Right lung (tissue), 5 donors: ENCODE results near the gene SERPINA1. TPM values are rescaled to one million over a fixed set of nuclear protein-coding genes. Genes with fewer than 3 reads are reported as not detected.

Source experiments
- DNase-seq, 2 donors: peaks; one replicate each; pipeline ENCODE4 v3.0.0-alpha.2; 2013
- polyA plus RNA-seq, 5 donors: library from polyadenylated mRNA; unstranded; fragments of 120-200 nt; gene quantifications; one replicate each; pipeline versions ENCODE4 v1.2.1 to v1.2.3, GENCODE V29; 2013; ENCODE audit warnings: inconsistent platforms in 1 of 5, low replicate concordance in 1 of 5; ENCODE audit not compliant: insufficient read length in 5 of 5, insufficient read depth in 1 of 5

The SERPINA1 gene
- polyA plus RNA-seq, 5 donors: 4.6 to 98.6 (median 5.5) TPM

DNA sequence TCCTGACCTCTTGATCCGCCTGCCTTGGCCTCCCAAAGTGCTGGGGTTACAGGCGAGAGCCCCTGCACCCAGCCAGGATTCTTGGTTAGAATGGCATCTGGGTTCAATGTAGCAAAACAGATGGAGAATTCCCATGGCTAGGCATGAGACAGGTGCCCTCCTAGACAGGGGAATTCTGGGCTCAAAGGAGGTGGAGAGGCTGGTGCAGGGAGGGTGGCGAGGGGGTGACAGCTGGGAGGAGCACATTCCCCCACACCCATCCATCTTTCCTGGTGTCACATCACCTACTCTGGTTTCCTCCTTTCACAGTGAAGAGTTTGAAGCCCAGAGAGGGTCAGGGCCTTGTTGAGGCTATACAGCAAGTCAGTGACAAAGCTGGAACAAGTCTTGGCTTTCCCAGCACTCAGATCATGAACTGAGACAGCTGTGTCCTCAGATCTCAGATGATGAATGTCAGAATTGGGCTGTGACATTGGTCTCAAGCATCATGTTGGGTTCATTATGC, 2.8 kb downstream of the SERPINA1 start:
- DNase-seq: no peak

DNA sequence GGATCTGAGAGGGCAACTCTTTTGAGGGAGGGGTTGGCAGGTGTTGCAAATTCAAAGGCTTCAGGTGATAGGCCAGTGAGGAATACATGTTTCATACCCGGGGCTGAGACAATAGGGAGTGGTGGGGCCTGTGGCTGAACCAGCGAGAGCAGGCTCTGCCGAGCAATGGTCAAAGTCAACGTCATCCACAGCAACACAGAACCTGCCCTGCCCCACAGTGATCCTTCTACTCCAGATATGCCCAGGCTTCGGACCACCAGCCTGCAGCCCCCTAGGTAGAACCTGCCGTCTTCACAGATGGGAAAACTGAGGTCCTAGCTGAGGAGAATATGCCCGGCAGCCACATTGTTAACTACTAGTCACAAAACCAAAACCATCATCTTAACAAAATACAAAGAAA, 4.1 kb downstream of the SERPINA1 start:
- no peak for DNase-seq

DNA sequence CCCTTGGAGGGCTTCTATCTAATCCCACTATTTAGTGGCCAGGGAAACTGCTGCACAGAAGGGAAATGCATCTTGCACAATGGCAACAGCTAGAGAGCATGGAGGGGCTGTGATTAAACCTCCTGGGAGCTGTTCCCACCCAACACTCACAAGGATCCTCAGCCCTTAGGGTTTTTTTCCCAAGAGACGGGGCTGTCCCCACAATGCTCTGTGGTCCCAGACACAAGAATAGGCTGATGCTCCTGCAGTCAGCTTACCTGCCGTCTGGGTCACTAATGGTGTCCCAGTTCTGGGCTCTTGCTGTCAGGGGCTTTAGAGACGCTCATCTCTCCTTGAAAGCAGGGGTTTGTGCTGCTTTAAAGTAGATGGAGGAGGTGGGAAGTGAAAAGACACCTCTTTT, 4.6 kb downstream of the SERPINA1 start:
- DNase-seq: no peak

DNA sequence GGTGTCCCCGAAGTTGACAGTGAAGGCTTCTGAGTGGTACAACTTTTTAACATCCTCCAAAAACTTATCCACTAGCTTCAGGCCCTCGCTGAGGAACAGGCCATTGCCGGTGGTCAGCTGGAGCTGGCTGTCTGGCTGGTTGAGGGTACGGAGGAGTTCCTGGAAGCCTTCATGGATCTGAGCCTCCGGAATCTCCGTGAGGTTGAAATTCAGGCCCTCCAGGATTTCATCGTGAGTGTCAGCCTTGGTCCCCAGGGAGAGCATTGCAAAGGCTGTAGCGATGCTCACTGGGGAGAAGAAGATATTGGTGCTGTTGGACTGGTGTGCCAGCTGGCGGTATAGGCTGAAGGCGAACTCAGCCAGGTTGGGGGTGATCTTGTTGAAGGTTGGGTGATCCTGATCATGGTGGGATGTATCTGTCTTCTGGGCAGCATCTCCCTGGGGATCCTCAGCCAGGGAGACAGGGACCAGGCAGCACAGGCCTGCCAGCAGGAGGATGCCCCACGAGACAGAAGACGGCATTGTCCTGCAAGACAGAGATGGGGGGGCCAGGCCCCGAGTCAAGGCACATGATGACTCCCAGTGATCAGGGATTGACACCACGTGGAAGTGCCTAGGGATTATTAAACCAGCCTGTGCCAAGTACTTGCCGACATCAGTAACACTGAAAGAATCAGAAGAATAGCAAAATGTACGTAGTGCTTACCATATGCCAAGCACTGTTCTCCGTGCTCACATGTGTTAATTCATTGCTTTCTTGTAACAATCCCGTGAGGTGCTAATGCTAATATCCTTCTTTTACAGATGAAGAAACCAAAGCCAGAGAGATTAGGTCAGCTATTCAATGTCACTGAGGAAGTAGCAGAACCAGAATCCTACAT, 5.4 kb downstream of the SERPINA1 start:
- no peak for DNase-seq

DNA sequence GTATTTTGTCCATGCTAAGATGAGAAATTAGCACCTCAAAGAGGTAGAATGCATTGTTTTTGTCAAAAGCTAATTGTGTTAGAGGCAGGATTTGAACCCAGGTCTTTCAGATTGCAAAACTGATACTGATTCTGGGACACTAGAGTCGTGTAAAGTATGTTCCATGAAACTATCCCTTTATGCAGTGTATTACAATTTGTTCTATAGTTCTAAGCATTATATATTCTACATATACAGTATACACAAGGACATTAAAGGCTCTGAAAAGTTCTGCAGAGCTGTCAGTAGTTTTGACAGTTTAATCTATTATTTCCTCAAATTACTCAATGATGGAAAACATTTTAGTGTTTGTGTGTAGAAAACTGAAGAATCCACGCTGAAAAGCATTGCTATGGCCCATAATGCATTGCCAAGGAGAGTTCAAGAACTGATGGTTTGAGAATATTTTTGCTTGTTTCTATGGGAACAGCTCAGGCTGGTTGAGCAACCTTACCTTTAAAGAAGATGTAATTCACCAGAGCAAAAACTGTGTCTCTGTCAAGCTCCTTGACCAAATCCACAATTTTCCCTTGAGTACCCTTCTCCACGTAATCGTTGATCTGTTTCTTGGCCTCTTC, 6.2 kb downstream of the SERPINA1 start:
- no peak for DNase-seq

DNA sequence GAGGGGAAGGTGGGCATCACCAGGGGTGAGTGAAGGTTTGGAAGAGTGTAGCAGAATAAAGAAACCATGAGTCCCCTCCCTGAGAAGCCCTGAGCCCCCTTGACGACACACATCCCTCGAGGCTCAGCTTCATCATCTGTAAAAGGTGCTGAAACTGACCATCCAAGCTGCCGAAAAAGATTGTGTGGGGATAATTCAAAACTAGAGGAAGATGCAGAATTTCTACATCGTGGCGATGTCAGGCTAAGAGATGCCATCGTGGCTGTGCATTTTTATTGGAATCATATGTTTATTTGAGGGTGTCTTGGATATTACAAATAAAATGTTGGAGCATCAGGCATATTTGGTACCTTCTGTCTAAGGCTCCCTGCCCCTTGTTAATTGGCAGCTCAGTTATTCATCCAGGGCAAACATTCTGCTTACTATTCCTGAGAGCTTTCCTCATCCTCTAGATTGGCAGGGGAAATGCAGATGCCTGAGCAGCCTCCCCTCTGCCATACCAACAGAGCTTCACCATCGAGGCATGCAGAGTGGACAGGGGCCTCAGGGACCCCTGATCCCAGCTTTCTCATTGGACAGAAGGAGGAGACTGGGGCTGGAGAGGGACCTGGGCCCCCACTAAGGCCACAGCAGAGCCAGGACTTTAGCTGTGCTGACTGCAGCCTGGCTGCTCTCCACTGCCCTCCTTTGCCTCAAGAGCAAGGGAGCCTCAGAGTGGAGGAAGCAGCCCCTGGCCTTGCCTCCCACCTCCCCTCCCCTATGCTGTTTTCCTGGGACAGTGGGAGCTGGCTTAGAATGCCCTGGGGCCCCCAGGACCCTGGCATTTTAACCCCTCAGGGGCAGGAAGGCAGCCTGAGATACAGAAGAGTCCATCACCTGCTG, 7.0 kb downstream of the SERPINA1 start:
- DNase-seq: no peak

DNA sequence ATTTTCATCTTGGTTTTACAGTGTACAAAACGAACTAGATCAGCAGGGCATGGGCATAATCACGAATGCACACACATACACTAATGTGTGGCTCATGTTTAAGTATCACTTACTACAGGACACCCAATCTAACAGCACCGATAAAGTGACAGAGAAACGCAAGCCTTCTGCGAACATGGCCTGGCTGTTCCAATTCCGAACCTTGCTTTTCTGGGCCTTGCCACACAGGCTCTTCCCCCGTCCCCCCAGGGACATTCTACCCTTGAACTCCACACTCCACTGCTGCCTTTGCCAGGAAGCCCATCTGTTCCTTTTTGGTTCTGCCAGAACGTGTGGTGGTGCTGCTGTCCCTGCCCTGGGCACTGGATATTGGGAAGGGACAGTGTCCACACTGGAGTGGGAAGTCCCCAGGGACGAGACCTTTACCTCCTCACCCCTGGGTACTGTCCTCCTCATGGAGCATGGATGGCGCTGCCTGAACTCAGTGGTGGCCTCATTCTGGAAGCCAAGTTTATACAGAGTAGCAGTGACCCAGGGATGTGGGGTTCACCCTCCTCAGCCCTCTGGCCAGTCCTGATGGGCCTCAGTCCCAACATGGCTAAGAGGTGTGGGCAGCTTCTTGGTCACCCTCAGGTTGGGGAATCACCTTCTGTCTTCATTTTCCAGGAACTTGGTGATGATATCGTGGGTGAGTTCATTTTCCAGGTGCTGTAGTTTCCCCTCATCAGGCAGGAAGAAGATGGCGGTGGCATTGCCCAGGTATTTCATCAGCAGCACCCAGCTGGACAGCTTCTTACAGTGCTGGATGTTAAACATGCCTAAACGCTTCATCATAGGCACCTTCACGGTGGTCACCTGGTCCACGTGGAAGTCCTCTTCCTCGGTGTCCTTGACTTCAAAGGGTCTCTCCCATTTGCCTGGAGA, 7.9 kb downstream of the SERPINA1 start:
- DNase-seq: no peak

DNA sequence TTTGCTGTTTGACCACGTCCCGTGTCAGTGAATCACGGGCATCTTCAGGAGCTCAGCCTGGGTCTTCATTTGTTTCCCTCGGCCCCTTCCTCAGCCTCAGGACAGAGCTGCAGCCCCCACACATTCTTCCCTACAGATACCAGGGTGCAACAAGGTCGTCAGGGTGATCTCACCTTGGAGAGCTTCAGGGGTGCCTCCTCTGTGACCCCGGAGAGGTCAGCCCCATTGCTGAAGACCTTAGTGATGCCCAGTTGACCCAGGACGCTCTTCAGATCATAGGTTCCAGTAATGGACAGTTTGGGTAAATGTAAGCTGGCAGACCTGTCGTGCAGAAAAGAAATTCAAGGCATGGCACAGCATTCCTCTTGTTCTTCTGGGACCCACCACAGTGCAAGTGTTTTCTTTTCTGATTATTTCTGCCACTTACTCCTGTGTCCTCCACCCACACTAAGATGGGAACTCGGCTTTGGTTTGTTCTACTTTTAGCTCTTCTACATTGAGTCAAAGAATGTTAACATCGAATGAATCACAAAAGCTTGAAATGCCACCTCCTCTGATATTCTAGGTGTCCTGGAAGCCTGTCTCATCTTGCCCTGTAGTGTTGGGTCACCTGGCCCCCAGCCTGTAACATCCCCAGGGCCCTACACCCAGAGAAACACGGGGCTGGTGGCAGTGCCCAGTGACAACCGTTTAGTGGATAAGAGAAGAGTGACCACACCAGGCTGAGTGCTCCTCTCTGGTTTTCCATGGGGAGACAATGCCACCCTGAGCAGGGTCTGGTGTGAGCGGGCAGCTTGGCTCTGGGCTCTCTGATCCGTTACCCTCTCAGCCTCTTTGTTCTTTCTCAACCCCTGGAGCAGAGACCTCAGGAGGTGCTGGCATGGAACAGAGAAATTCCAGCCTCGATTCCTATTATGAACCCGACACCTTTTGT, 8.8 kb downstream of the SERPINA1 start:
- no peak for DNase-seq

DNA sequence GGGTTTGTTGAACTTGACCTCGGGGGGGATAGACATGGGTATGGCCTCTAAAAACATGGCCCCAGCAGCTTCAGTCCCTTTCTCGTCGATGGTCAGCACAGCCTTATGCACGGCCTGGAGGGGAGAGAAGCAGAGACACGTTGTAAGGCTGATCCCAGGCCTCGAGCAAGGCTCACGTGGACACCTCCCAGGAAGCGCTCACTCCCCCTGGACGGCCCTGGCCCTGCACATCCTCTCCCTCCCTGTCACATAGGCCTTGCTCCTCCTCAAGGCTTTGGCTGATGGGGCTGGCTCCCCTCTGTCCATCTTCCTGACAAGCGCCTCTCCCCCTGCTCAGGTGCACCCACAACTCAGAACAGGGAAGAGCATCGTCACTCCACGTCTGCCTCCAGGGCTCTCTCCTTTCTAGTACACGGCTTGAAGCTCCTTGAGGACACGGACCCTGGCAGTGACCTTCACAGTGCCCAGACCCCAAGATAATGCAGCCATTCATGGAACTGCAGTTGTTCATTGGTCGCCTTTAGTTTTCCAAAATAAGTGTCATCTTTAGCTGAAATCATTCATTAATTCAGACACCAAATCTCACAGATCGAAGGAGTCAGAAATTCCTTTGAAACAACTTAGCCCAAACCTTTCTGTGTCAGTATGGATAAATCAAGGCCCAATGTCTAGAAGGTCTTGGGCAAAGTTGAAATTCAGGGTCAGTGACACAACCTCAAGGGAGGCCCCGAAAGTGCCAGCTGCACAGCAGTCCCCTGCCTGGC, 9.7 kb downstream of the SERPINA1 start:
- DNase-seq: no peak

DNA sequence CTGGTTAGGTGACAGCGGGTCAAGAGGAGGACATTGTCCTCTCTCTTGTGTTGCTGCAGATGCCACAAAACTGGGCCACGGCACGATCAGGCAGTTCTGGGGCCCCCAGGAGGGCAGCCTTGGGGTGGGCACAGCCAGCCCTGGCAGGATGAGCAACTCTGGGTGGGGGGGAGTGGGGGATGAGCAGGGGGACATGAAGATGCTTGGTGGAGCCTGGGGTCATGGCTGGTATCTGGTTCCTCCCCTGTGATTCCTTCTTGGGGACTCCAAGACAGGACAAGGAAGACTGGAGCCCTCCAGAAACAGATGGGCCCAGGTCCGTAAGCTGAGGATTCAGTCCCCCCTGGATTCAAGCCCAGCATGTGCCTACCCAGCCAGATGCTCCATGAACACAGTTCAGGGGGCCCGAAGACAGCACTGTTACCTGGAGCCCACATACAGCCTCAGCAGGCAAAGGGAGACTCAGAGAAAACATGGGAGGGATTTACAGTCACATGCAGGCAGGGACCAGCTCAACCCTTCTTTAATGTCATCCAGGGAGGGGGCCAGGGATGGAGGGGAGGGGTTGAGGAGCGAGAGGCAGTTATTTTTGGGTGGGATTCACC, 10.4 kb downstream of the SERPINA1 start:
- DNase-seq: no peak

DNA sequence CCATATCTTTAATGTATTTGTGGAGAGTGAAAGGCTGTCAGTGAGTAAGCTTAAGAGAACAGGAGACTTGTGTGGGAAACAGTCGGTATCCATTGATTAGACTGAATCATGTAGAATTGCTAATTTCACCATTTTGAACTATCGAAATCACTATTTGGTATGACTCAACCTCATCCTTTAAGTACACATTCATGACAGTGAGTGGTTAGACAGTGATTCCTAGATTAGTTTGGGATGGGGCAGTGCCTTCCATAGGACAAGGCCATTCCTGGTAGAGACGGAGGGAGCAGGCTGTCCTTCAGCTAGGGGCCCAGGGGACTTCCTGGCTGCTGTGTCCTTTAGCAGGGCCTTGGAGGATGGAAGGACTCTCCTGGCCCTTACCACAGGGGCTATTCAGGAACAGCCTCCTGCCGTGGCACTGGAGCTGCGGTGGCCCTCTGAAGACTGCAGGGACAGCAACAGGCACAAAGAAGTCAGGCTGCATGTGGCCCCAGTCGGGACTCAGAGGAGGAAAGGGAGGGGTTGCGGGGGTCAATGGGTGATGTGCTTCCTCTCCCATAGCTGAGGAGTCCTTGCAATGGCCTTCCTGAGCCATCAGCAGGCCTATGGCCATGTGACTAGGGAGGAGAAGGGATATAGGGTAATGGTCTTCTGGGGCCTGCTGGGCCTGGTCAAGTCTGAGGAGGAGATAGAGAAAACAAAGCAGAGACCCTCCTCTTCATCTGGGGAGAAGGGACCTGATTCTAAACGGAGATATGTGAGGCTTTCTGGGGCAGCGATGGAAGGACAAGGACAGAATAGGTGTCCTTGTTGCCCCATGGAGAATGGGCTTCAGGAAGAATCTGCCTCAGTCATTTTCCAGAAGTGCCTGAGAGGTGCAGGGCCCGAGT, 11.2 kb downstream of the SERPINA1 start:
- DNase-seq: no peak

DNA sequence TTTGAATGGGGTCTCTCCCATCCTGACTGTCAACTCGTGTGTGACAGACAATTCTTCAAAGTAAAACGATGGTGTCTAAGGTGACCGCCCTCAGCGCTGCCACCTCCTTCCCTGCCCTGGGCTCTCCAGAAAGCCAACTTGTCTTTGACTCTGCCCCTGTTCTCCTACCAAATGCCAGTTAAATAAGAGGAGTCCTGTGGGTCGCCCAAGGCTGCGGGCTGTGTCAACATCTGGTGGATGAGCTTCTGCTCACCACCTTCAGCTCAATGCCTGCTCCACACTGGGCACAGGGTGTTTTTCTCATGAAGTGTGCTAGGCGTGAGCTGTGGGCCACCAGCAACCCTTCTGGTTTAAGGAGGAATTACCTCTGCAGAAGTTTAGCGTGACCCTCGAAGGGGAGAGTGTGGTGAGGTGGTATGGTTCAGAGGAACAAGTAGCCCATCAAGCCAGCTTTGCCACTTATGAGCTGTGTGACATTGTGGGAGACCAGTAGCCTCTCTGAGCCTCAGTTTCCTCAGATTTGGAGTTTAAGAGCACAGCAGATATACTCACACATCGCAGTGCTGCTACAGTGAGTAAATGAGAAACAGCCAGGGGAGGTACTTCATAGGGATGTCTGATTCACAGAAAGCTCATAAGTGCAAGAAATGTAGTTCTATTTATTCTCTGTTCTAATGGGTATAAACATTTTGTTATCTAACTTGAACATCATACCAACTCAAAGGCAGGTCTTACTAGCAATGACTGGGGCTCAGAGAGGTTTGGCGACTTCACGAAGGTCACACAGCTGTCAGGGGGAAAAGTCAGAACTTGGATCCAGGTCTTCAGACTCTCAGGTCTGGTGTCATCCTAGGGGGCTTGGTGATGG, 12.1 kb downstream of the SERPINA1 start:
- DNase-seq: no peak

DNA sequence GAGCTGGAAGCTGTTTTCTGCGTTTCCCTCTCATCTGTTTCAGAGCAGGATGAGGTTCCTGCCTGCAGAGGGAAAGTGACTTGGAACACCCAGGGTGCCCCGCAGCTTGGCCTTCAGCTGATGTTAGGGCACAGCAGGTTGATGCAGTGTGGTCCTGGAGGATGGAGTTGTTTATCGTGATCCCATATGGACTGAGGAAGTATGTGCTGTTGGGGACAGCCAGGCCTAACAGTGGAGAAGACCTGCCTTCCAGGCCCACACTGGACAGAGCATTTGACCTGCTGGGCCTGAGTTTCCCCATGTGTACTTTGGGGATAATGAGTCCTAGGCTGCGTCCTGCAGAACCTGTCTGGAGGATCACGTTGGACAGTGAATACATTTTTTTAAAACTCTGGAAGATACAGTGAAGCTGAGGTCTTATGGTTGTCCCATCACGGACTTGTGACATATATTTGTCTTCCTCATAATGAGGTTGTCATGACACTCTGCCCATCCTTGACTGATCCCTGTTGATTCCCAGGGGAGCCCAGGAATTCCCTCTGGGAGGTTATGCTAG, 12.8 kb downstream of the SERPINA1 start:
- DNase-seq: no peak

DNA sequence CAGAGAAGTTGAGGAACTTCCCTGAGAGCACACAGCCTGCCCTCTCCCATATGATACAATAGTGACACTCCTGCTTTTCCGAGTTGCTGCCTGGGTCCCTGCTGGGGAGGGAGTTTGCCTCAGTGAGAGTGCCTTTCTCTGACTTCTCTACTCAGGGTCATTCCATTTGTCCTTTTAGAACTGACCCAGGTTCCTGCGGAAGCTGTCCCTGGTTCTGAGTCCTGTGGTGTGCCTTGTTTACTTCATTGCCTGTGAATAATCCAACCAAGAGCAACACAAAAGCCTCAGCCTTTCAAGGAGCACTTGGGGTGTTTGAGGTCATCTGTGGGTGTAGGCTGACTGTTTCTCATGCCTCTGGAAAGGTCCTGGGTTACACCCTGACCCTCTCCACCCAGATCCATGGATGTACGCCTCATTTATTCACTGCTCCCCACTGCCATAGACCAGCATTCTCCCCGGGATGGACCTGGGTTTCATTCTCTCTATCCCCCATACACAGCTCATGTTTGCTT, 13.6 kb downstream of the SERPINA1 start:
- DNase-seq: no peak

DNA sequence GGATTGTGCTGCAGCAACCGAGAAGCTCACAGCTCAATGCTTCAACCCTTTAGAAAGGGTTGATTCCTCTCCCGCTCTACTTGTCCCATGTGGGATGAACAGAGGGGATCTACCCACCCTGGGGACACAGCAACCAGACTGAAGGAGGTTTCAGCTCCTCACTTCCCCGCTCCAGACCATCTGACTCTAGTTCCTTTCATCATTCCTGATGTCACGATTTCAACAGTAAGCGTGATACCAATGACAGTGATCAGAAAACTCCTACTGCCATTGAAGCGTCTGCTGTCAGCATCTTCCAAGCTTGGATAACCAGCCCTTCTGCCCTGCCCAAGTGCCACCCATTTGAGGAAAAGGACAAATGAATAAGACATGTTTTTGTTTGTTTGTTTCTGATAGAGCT, 14.3 kb downstream of the SERPINA1 start:
- DNase-seq: no peak

DNA sequence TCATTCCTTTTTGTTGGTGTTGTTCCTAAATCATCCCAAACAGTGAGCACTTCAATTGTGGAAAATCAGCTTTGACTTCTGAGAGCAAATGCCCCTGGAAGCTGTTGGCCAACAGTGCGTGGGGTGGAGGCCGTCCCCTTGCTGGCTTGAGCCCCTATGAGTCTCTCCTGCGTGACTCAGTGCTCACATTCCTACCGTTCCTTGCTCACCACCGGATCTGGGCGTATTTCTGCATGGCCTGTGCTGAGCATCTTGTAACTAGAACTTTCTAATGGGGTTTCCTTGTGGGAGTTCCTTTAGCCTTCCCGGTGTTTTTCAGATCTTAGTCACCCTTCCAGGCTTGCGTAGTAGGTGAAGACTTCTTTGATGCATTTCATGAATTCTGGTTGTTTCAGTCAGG, 14.7 kb downstream of the SERPINA1 start:
- no peak for DNase-seq
